GM18858 (cell line): ENCODE measurements around the gene SDHAF4.
"Not testable (repeated sequence)": the region's sequence is repeated elsewhere in the genome, so short reads cannot be mapped to it uniquely, and the experiment has no call there.

ENCODE experiments used
- ATAC-seq: cut with Tn5 transposase; IDR thresholded peaks from one replicate; pipeline ENCODE4 v1.9.1; 2021; ENCODE audit not compliant: unreplicated experiment

SDHAF4 gene

GRCh38 chr6:70592391-70593117 lies 25.8 kb downstream of the SDHAF4 start:
- no peak for ATAC-seq

GRCh38 chr6:70593118-70593486 lies 26.4 kb downstream of the SDHAF4 start:
- no peak for ATAC-seq

GRCh38 chr6:70599187-70599586 lies 32.5 kb downstream of the SDHAF4 start:
- no peak for ATAC-seq

DNA sequence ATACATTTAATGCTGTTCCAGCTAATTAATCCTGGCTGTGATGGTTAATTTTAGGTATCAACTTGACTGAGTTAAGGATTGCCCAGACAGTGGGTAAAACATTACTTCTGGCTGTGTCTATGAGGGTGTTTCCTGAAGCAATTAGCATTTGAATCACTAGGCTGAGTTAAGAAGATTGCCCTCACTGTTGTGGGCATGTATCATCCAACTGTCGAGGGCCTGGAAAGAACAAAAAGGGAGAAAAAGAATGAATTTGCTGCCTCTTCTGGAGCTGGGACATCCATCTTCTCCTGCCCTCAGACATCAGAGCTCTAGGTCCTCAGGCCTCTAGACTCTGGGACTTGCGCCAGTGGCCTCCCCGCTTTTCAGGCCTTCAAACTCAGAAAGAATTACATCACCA lies 34.3 kb downstream of the SDHAF4 start:
- ATAC-seq: no peak

GRCh38 chr6:70604254-70604653 lies 37.5 kb downstream of the SDHAF4 start:
- ATAC-seq: no peak

GRCh38 chr6:70607371-70607770 lies 40.6 kb downstream of the SDHAF4 start:
- ATAC-seq: not testable (repeated sequence)

DNA sequence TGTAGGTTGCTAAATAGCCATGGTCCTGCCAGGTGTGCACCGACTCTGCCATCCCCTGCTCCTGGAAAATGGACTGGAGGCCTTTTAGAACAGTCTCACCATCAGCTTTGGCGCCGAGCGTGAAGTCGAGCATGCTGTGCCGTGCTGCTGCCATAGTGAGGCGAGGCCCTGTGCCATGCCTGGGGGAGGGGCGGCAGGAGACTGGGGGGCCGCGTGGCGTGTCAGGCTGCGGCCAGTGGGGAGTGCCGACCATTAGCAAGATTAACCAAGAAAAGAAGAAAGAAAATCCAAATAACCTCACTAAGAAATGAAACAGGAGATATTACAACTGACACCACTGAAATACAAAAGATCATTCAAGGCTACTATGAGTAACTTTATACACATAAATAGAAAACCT lies 42.5 kb downstream of the SDHAF4 start:
- not testable (repeated sequence) for ATAC-seq

DNA sequence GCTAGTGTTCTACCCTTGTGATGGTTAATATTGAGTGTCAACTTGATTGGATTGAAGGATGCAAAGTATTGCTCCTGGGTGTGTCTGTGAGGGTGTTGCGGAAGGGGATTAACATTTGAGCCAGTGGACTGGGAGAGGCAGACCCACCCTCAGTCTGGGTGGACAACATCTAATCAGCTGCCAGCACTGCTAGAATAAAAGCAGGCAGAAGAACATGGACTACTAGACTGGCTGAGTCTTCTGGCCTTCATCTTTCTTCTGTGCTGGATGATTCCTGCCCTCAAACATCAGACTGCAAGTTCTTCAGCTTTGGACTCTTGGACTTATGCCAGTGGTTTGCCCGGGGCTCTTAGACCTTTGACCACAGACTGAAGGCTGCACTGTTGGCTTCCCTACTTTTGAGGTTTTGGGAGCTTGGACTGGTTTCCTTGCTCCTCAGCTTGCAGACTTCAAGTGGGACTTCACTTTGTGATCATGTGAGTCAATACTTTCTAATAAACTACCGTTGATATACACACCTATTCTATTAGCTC lies 50.1 kb downstream of the SDHAF4 start:
- no peak for ATAC-seq

- no peak for ATAC-seq
Observed at GRCh38 chr6:70620746-70621145, 54.0 kb downstream of the SDHAF4 start.

- no peak for ATAC-seq
Observed at GRCh38 chr6:70622461-70622860, 55.7 kb downstream of the SDHAF4 start.

- ATAC-seq: no peak
Observed at GRCh38 chr6:70625436-70625835, 58.7 kb downstream of the SDHAF4 start.

DNA sequence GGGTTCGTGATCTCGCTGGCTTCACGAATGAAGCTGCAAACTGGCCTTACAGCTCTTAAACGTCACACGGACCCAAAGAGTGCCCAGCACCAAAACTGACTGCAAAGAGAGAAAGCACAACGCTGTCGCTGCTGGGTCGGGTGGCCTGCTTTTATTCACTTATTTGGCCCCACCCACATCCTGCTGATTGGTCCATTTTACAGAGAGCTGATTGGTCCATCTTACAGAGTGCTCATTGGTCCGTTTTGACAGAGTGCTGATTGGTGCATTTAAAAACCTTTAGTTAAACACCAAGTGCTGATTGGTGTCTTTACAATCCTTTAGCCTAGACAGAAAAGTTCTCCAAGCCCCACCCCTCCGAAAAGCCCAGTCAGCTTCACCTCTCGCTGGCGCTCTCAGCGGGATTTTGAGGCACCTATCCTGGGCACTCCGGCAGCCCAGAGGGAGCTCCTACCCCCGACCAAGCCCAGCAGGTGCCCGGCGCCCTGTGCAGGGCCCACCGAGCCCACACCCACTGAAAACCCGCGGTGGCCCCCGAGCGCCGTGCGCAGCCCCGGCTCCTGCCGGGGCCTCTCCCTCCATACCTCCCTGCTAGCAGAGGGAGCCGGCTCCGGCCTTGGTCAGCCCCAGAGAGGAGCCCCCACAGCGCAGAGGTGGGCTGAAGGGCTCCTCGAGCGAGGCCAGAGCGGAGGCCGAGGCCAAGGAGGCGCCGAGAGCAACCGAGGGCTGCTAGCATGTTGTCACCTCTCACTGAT lies 60.9 kb downstream of the SDHAF4 start:
- ATAC-seq: no peak

- no peak for ATAC-seq
Observed at GRCh38 chr6:70629929-70630328, 63.2 kb downstream of the SDHAF4 start.

DNA sequence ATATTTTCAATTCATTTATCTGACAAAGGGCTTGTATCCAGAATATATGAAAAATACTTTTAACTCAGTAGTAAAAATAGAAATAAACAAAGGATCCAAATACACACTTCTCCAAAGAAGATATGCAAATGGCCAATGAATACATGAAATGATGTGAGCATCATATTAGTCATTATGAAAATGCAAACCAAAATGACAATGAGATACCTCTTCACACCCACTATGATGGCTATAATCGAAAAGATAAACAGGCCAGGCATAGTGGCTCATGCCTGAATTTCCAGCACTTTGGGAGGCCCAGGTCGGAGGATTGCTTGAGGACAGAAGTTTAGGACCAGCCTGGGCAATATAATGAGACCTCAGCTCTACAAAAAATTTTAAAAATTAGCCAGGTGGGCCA lies 67.1 kb downstream of the SDHAF4 start:
- no peak for ATAC-seq

GRCh38 chr6:70636596-70636995 lies 69.9 kb downstream of the SDHAF4 start:
- ATAC-seq: no peak

- ATAC-seq: no peak
Observed at GRCh38 chr6:70638468-70638867, 71.7 kb downstream of the SDHAF4 start.
